Keratinocyte (primary cell): Measurements from ENCODE around the gene PHETA1. TPM values are rescaled to one million over a fixed set of nuclear protein-coding genes. Genes with fewer than 3 reads are reported as not detected.
"Not testable (repeated sequence)": the region's sequence is repeated elsewhere in the genome, so short reads cannot be mapped to it uniquely, and the experiment has no call there.

Experiments
- DNase-seq: peaks from one replicate; pipeline ENCODE4 v3.0.0-alpha.2; 2011; ENCODE audit warnings: low read depth, missing footprints, low spot score
- FAIRE-seq: peaks from 2 replicates; lab custom pipeline; 2011; peaks lifted over from hg19 to GRCh38; lab: Jason Lieb, UNC
- H2AFZ ChIP-seq: 2 replicates; pipeline ENCODE4 v1.6.0; 2012; ENCODE audit warnings: low read length, control low read depth, inconsistent platforms; ENCODE audit not compliant: control insufficient read depth
- H3K27ac ChIP-seq: 2 replicates; pipeline ENCODE4 v1.5.1; 2011; ENCODE audit warnings: low read length; ENCODE audit not compliant: control insufficient read depth, insufficient read depth
- H3K27me3 ChIP-seq: 3 replicates; pipeline ENCODE4 v1.6.0; 2011; ENCODE audit warnings: low read length; ENCODE audit not compliant: control insufficient read depth, insufficient read depth; ENCODE audit errors: extremely low read depth
- H3K36me3 ChIP-seq, 2 experiments: 2 replicates in 1 of 2; 3 replicates in 1 of 2; pipeline ENCODE4 v1.5.1; 2011; ENCODE audit warnings: low read length in 2 of 2, mild to moderate bottlenecking in 1 of 2; ENCODE audit not compliant: control insufficient read depth in 2 of 2, insufficient read depth in 2 of 2; ENCODE audit errors: extremely low read depth in 1 of 2
- H3K4me1 ChIP-seq: 3 replicates; pipeline ENCODE4 v1.5.1; 2011; ENCODE audit warnings: low read length; ENCODE audit not compliant: control insufficient read depth, insufficient read depth; ENCODE audit errors: extremely low read depth
- H3K4me2 ChIP-seq: 3 replicates; pipeline ENCODE4 v1.6.0; 2011; ENCODE audit warnings: low read depth, low read length; ENCODE audit not compliant: control insufficient read depth, insufficient read depth; ENCODE audit errors: extremely low read depth
- H3K4me3 ChIP-seq, 3 experiments: fragments of 200-600 bp in 1 of 3; sonication (generic) in 1 of 3; 2 replicates in 2 of 3; 3 replicates in 1 of 3; pipeline ENCODE4 v1.5.1; 2011 to 2016; ENCODE audit warnings: low read length in 3 of 3, mild to moderate bottlenecking in 3 of 3, control low read depth in 2 of 3, inconsistent platforms in 1 of 3, low read depth in 1 of 3, mixed read lengths in 1 of 3, mixed run types in 1 of 3, moderate library complexity in 1 of 3; ENCODE audit not compliant: control insufficient read depth in 2 of 3, insufficient read depth in 2 of 3; ENCODE audit errors: extremely low read depth in 1 of 3
- H3K79me2 ChIP-seq: 2 replicates; pipeline ENCODE4 v1.6.0; 2012; ENCODE audit warnings: low read length; ENCODE audit not compliant: control insufficient read depth, insufficient read depth
- H3K9ac ChIP-seq: 3 replicates; pipeline ENCODE4 v1.6.0; 2011; ENCODE audit warnings: low read length; ENCODE audit not compliant: control insufficient read depth, insufficient read depth; ENCODE audit errors: extremely low read depth
- H3K9me1 ChIP-seq: 3 replicates; pipeline ENCODE4 v1.6.0; 2011; ENCODE audit warnings: low read length; ENCODE audit not compliant: control insufficient read depth, insufficient read depth; ENCODE audit errors: extremely low read depth
- H3K9me3 ChIP-seq: 2 replicates; pipeline ENCODE4 v1.5.1; 2012; ENCODE audit warnings: low read depth, low read length; ENCODE audit not compliant: control insufficient read depth
- H4K20me1 ChIP-seq: 3 replicates; pipeline ENCODE4 v1.6.0; 2011; ENCODE audit warnings: low read length; ENCODE audit not compliant: control insufficient read depth, insufficient read depth; ENCODE audit errors: extremely low read depth
- CTCF ChIP-seq, 3 experiments: IDR thresholded peaks in 1 of 3; conservative IDR thresholded peaks in 1 of 3; optimal IDR thresholded peaks in 1 of 3; 2 replicates in 2 of 3; 3 replicates in 1 of 3; pipeline versions ENCODE3 to v1.5.1; 2011; ENCODE audit warnings: low read length in 3 of 3, mild to moderate bottlenecking in 3 of 3, moderate library complexity in 2 of 3, control low read depth in 1 of 3, inconsistent platforms in 1 of 3; ENCODE audit not compliant: insufficient read depth in 2 of 3; ENCODE audit errors: extremely low read depth in 1 of 3
- EZH2 ChIP-seq: IDR thresholded peaks from one replicate; pipeline ENCODE4 v1.6.1; 2012; ENCODE audit warnings: inconsistent platforms, mild to moderate bottlenecking, low read length, moderate library complexity
- dilution Hi-C: fragments of 300-500 bp; cut with MboI; formaldehyde crosslinking; loops from one replicate; pipeline ENCODE4 v1.7.0; 2020; ENCODE audit warnings: low sequenced_read_pairs; ENCODE audit not compliant: extremely low pct_ligation_motif_present
- polyA plus RNA-seq, 5 experiments: library from polyadenylated mRNA; depleted of rRNA in 3 of 5; stranded (reverse) in 3 of 5; stranded (forward) in 1 of 5; unstranded in 1 of 5; fragments of >200 nt; gene quantifications; 1 replicate in 1 of 5; 2 replicates in 3 of 5; 3 replicates in 1 of 5; pipeline versions ENCODE4 v1.2.1 to v1.2.3, GENCODE V29; 2011 to 2012; ENCODE audit warnings: missing spikeins in 2 of 5, low read depth in 1 of 5, low replicate concordance in 1 of 5

Gene PHETA1
- polyA plus RNA-seq, 1 donor (not counting 4 experiments of a cell fraction or from before 2014, with no cell fraction given): 1.7 TPM

GRCh38 chr12:111404362-111405148 lies 35.7 kb upstream of the PHETA1 start:
- peaks cover 5% of the 10 kb centered on the region for H4K20me1 ChIP-seq
- peak overlapping the region; percentile 40 for H3K4me2 ChIP-seq
- no peaks in the 10 kb centered on the region for H3K27me3 ChIP-seq
- no peak for FAIRE-seq
- no peak for DNase-seq
- H2AFZ ChIP-seq: no peak overlapping the region
- TF ChIP-seq EZH2 (no peak), CTCF (optimal IDR thresholded peaks at IDR 0.05 in 1 of 3, IDR thresholded peaks at IDR 0.05 in 1 of 3, conservative IDR thresholded peaks at IDR 0.05 in 1 of 3; ENCODE audit: extremely low read depth in 1 of 3, insufficient read depth in 2 of 3, low read length in 3 of 3) (no peak)
- no peak overlapping the region for H3K4me3 ChIP-seq
- dilution Hi-C loops: no loop called here
- H3K9me1 ChIP-seq: no peaks in the 10 kb centered on the region
- H3K4me1 ChIP-seq: peaks cover 31% of the 10 kb centered on the region
- H3K79me2 ChIP-seq: peaks cover 33% of the 10 kb centered on the region
- peaks cover 0 to 5% of the 10 kb centered on the region in 2 experiments for H3K36me3 ChIP-seq
- H3K9me3 ChIP-seq: no peaks in the 10 kb centered on the region
- no peak overlapping the region for H3K9ac ChIP-seq
- no peak overlapping the region for H3K27ac ChIP-seq

DNA sequence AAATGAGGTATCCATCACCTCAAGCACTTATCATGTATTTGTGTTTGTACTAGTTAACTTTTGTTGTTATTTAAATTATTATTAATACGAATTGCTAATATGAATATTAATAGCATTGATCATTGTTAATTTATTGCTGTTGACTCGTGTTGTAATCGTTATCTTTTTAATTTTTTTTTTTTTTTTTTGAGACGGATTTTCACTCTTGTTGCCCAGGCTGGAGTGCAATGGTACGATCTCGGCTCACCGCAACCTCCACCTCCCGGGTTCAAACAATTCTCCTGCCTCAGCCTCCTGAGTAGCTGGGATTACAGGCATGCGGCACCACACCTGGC lies 33.6 kb upstream of the PHETA1 start:
- FAIRE-seq, H2AFZ ChIP-seq, H3K27ac ChIP-seq, H3K9ac ChIP-seq, H4K20me1 ChIP-seq, H3K4me3 ChIP-seq, H3K9me3 ChIP-seq, H3K36me3 ChIP-seq, H3K4me2 ChIP-seq, DNase-seq, H3K27me3 ChIP-seq, dilution Hi-C loops, H3K9me1 ChIP-seq: not testable (repeated sequence)
- peaks cover 19% of the 10 kb centered on the region for H3K4me1 ChIP-seq
- H3K79me2 ChIP-seq: peaks cover 13% of the 10 kb centered on the region
